HepG2 (cell line): ENCODE measurements around the gene THSD8.

Source experiments
- ATF3 ChIP-seq: sonication (generic); formaldehyde crosslinking; IDR thresholded peaks from 2 replicates; pipeline ENCODE4 v1.4.0; 2020; ENCODE audit warnings: missing genetic modification reagents
- CREB3 ChIP-seq: sonication (generic); formaldehyde crosslinking; IDR thresholded peaks from 2 replicates; pipeline ENCODE4 v1.5.0; 2020; ENCODE audit warnings: missing genetic modification reagents
- FIP1L1 ChIP-seq: fragments of 200-400 bp; formaldehyde crosslinking; IDR thresholded peaks from 2 replicates; pipeline ENCODE4 v1.6.1; 2018; ENCODE audit warnings: low read depth, mild to moderate bottlenecking, low read length, moderate library complexity, borderline replicate concordance; ENCODE audit not compliant: insufficient read depth
- JUND ChIP-seq: sonication (generic); formaldehyde crosslinking; IDR thresholded peaks from 2 replicates; pipeline ENCODE4 v1.8.0; 2022; ENCODE audit warnings: mild to moderate bottlenecking, missing genetic modification reagents
- MIER2 ChIP-seq: IDR thresholded peaks from 2 replicates; pipeline ENCODE4 v1.6.1; 2016; ENCODE audit warnings: missing biosample characterization, missing genetic modification reagents
- SETDB1 ChIP-seq: sonication (generic); formaldehyde crosslinking; IDR thresholded peaks from 2 replicates; pipeline ENCODE4 v1.5.1; 2020; ENCODE audit warnings: missing genetic modification reagents, mild to moderate bottlenecking, borderline replicate concordance
- SP2 ChIP-seq: sonication (generic); formaldehyde crosslinking; IDR thresholded peaks from 2 replicates; pipeline ENCODE4 v1.5.1; 2020; ENCODE audit warnings: mild to moderate bottlenecking, missing genetic modification reagents
- ZNF430 ChIP-seq: sonication (generic); formaldehyde crosslinking; IDR thresholded peaks from 2 replicates; pipeline ENCODE4 v1.9.0; 2021; ENCODE audit warnings: mild to moderate bottlenecking, missing genetic modification reagents
- ZNF709 ChIP-seq: sonication (generic); formaldehyde crosslinking; IDR thresholded peaks from 2 replicates; pipeline ENCODE4 v1.5.0; 2020; ENCODE audit warnings: mild to moderate bottlenecking, missing genetic modification reagents

GRCh38 chr19:12801466-12802266 lies at the start of gene THSD8, which contains the start of gene PRDX2:
- TF ChIP-seq FIP1L1, result no peak
- 0 out of 2 replicates have a peak, but pooled peaks have one; percentile 6 for TF ChIP-seq ATF3
- peak; percentile 57; the same call in 1 of the 2 replicates for TF ChIP-seq SP2 (CRISPR knock-in tag)
- TF ChIP-seq MIER2, result peak; percentile 54; the same call in 1 of the 2 replicates
- TF ChIP-seq ZNF430 (CRISPR knock-in tag), result peak; percentile 97
- TF ChIP-seq ZNF709 (CRISPR knock-in tag), result peak; percentile 87
- TF ChIP-seq CREB3, result no peak
- no peak for TF ChIP-seq SETDB1 (CRISPR knock-in tag)
- TF ChIP-seq JUND (CRISPR knock-in tag), result no peak
